ENCODE results near the gene ERBB3. TPM values are rescaled to one million over a fixed set of nuclear protein-coding genes. Genes with fewer than 3 reads are reported as not detected.

The ERBB3 gene
- total RNA-seq: 0.39 TPM in 1 of 2 replicates, not detected in the other

DNA sequence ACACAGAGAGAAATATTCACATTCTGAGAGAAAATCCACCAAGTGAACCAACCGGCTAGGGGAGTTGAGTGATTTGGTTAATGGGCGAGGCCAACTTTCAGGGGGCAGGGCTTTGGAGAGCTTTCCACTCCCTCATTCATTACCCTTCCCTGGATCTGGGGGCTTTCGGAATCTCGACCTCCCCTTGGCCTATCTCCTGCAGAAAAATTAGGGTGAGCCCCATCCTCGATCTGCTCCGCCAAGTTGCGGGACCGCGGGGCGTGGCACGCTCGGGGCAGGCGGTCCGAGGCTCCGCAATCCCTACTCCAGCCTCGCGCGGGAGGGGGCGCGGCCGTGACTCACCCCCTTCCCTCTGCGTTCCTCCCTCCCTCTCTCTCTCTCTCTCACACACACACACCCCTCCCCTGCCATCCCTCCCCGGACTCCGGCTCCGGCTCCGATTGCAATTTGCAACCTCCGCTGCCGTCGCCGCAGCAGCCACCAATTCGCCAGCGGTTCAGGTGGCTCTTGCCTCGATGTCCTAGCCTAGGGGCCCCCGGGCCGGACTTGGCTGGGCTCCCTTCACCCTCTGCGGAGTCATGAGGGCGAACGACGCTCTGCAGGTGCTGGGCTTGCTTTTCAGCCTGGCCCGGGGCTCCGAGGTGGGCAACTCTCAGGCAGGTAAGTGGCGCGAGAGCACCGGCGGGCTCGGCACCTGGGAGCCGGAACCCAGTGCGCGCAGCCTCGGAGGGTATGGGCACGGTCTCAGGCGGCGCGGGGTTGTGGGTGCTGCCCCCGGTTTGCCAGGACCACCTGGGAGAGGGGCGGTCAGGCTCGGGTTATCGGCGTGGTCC, at the start of gene ERBB3:
ERBB3 (plus strand) TSS at position 443 of the 833 bp plus-strand sequence; CDS start at position 579, 136 bp downstream.

DNA sequence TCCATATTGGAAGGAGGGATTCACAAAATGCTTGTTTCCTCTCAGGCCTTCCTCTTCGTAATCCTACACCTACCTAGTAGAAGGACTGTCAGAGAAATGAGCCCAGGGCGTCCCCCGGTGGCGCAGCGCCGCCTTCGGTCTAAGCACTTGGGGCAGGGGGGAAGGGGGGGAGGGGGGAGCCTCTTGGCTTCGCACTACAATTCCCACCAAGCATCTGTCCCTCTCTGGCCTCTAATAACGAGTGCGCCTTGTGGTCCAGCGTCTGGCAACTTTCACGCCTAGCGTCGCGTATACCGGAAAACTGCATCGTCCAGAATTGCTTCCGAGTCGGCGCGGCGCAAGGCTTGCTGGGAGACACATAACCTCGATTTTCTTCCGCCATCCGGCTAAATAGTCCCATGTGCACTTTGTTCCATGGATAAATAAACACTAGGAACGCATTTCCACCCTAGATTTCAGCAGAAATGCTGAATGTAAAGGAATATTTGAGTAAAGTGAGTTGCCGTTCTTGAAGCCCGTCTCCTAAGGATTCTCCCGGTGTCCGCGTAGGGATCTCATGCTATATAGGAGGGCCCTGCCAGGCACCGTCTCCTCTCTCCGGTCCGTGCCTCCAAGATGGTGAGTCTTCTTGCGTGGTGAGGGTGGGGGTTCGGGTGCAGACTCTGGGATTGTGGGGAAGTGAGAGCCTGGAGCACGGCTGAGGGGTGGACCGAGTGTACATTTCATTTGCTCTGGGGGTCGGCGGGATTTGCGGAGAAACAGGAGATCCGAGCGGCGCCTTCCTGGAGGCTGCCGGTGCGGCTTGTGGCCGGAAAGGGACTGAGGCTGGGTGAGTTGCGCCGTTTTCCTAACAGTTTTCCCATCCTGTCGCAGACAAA, 38.2 kb upstream of the ERBB3 start, which contains the start of gene RPS26:
RPS26 (plus strand) TSS at position 367 of the 878 bp plus-strand sequence; CDS start at position 616, 249 bp downstream.

DNA sequence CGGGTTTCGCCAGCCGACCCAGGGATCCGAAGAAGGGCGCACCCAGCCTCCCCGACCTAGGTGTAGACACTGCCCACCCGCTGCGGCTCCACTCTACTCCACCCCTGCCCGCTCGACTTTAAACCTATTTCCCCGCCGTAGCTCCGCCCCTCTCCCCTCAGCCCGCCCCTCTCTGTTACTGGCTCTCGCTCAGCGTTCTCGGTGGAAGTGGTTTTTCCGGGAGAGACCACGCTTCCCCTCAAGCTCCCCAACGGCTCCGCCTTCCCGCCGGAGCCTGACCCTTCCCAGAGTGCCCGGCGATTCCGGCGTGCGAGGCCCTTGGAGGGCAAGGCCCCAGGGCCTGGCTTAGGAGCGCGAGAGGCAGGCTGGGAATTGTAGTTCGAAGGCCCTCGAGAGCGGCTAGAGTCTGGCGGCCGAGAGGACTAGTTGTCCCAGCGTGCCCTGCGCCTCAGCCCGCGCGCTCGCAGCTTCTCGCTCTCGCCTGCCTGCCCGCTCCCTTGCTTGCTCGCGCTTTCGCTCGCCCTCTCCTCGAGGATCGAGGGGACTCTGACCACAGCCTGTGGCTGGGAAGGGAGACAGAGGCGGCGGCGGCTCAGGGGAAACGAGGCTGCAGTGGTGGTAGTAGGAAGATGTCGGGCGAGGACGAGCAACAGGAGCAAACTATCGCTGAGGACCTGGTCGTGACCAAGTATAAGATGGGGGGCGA, 24.3 kb downstream of the ERBB3 start, which contains the start of gene PA2G4:
PA2G4 (plus strand) TSS at position 451 of the 706 bp plus-strand sequence; CDS start at position 630, 179 bp downstream.

DNA sequence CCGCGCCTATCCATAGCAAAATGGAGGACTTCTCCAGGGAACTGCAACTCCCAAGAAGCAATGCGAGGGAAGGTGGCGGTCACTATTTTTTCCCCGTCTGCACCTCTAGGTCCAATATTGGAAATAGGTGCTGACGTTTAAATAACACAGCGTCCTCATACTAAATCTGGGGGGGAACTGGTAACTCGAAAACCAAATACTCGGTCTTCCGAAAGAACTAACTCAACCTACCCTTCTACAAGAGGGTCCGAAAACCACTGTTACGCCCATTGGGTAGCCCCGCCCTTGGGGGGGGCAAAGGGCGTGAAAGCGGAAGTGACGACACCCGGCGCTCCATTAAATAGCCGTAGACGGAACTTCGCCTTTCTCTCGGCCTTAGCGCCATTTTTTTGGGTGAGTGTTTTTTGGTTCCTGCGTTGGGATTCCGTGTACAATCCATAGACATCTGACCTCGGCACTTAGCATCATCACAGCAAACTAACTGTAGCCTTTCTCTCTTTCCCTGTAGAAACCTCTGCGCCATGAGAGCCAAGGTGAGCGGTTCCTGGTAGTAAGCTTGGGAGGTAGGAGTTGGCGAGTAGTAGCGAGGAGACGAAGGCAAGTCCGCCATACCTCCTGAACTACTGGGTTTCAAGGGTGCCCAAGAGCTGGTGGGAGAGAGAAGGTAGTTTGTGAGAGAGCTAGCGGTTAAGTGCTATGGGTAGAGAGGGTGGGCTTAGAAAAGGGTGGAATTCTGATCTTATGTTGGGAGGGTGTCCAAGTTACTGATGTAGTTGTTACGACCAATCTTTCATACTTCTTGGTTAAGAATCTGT, 36.5 kb downstream of the ERBB3 start, which contains the start of gene RPL41:
RPL41 (plus strand) TSS at position 367 of the 815 bp plus-strand sequence.

DNA sequence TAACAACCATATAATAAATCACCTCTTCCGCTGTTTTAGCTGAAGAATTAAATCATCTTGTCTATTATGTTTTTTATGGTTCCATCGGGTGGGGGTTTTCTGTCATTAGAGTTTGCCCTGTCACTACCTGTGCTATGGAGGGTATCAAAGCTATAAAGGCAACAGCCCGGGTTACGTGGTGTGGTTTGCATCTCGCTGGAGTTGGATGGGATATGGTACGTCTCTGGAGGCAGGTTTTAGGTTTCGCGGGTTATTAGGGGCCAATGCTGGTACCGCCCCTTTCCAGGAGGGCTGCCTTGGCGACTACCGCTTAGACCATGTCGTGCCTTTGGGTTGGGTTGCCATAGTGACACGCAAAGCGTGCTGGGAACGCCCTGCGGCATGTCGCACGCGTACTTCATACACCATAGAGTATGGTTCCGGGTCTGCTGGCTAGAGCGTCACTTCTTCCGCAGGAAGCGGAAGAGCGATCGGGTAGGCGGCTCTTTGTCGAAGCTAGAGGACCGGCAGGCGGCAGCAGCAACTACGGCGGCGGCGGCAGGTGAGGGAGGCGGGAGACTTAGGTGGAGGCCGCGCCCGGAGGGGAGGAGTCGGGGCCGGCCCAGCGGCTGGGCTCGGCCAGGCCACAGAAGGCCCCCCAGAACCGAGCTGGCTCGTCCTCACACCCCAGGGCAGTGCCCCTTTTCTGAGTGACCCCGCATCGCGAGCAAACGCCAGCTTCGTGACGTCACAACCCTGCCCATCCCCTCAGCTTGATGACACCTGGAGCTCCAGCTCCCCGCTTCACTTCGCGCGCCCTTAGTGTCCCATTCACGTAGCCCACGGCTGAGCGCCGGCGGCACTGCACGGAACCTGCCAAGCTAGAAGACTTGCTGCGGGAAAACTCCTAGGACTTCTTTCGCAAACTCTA, 38.1 kb downstream of the ERBB3 start, which contains the start of gene ZC3H10:
ZC3H10 (plus strand) TSS at position 489 of the 910 bp plus-strand sequence. CDS start 2,297 bp downstream, outside the sequence.

GRCh38 chr12:56127888-56128669, 48.1 kb downstream of the ERBB3 start, which contains the start of gene ESYT1:
ESYT1 (plus strand) TSS chr12:56128267; CDS start chr12:56128320, 53 bp downstream.

GRCh38 chr12:56152132-56152755, 72.3 kb downstream of the ERBB3 start, which contains the start of gene MYL6B:
MYL6B (plus strand) TSS chr12:56152587; CDS start chr12:56153919, 1,332 bp downstream.

Other genes starting within 250 kb of the ERBB3 start
- gene MMP19, start 237.2 kb upstream of the ERBB3 start, total RNA-seq: 36.8 and 37.2 TPM in 2 replicates
- gene PYM1, start 152.3 kb upstream of the ERBB3 start, total RNA-seq: 24.9 and 29.9 TPM in 2 replicates
- 39.6 and 47.5 TPM in 2 replicates for gene DGKA, start 149.0 kb upstream of the ERBB3 start, total RNA-seq
- 0.44 and 0.68 TPM in 2 replicates for gene PMEL, start 114.1 kb upstream of the ERBB3 start, total RNA-seq
- gene CDK2, start 113.3 kb upstream of the ERBB3 start, total RNA-seq: 5.7 and 10.3 TPM in 2 replicates
- 60.3 and 66.4 TPM in 2 replicates for gene RAB5B, start 106.1 kb upstream of the ERBB3 start, total RNA-seq
- gene SUOX, start 82.9 kb upstream of the ERBB3 start, total RNA-seq: 13.0 and 18.5 TPM in 2 replicates
- gene IKZF4, start 59.1 kb upstream of the ERBB3 start, total RNA-seq: 2.6 and 4.5 TPM in 2 replicates
- 317 and 566 TPM in 2 replicates for gene RPS26, start 38.2 kb upstream of the ERBB3 start, total RNA-seq
- 72.1 and 74.9 TPM in 2 replicates for gene PA2G4, start 24.4 kb downstream of the ERBB3 start, total RNA-seq
- 2,429 and 4,110 TPM in 2 replicates for gene RPL41, start 36.5 kb downstream of the ERBB3 start, total RNA-seq
- 3.8 and 4.0 TPM in 2 replicates for gene ZC3H10, start 38.1 kb downstream of the ERBB3 start, total RNA-seq
- gene ESYT1, start 48.1 kb downstream of the ERBB3 start, total RNA-seq: 112 and 122 TPM in 2 replicates
- 52.9 and 103 TPM in 2 replicates for gene MYL6B, start 72.4 kb downstream of the ERBB3 start, total RNA-seq
- 1,038 TPM in 2 replicates for gene MYL6, start 78.2 kb downstream of the ERBB3 start, total RNA-seq
- 51.1 and 58.5 TPM in 2 replicates for gene SMARCC2, start 109.3 kb downstream of the ERBB3 start, total RNA-seq
- gene RNF41, start 141.8 kb downstream of the ERBB3 start, total RNA-seq: 45.1 and 58.2 TPM in 2 replicates
- 20.4 and 24.1 TPM in 2 replicates for gene NABP2, start 144.2 kb downstream of the ERBB3 start, total RNA-seq
- not detected in 2 replicates for gene SLC39A5, start 149.9 kb downstream of the ERBB3 start, total RNA-seq
- 15.5 and 20.8 TPM in 2 replicates for gene ANKRD52, start 178.2 kb downstream of the ERBB3 start, total RNA-seq
- 7.2 and 7.4 TPM in 2 replicates for gene COQ10A, start 186.8 kb downstream of the ERBB3 start, total RNA-seq
- gene CS, start 220.2 kb downstream of the ERBB3 start, total RNA-seq: 74.3 and 82.7 TPM in 2 replicates
- gene CNPY2, start 235.8 kb downstream of the ERBB3 start, total RNA-seq: 85.4 and 89.3 TPM in 2 replicates

All from cardiac ventricle fibroblast (primary cell).